Esophagus squamous epithelium (tissue), 4 donors: Measurements from ENCODE around the gene SPEG.

Experiments
- POLR2A ChIP-seq, 4 donors: fragments of 450-650 bp; IDR thresholded peaks; one replicate each; pipeline ENCODE4 v1.6.1; 2017; ENCODE audit warnings: antibody characterized with exemption in 4 of 4, mild to moderate bottlenecking in 4 of 4, moderate library complexity in 3 of 4
- TF ChIP-seq, protein P1 (sequence below), 6 experiments: fragments of 450-650 bp in 4 of 6; fragments of 200-600 bp in 2 of 6; sonication (generic) in 2 of 6; IDR thresholded peaks; one replicate each; pipeline ENCODE4 v1.5.1; 2016 to 2019; ENCODE audit warnings: antibody characterized with exemption in 6 of 6, mild to moderate bottlenecking in 4 of 6, moderate library complexity in 4 of 6

DNA sequence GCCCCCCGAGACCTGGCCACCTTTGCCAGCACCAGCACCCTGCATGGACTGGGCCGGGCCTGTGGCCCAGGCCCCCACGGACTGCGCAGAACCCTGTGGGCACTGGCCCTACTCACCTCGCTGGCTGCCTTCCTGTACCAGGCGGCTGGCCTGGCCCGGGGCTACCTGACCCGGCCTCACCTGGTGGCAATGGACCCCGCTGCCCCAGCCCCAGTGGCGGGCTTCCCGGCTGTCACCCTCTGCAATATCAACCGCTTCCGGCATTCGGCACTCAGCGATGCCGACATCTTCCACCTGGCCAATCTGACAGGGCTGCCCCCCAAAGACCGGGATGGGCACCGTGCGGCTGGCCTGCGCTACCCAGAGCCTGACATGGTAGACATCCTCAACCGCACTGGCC lies 80.2 kb downstream of the SPEG start:
- TF ChIP-seq, protein P1, sequence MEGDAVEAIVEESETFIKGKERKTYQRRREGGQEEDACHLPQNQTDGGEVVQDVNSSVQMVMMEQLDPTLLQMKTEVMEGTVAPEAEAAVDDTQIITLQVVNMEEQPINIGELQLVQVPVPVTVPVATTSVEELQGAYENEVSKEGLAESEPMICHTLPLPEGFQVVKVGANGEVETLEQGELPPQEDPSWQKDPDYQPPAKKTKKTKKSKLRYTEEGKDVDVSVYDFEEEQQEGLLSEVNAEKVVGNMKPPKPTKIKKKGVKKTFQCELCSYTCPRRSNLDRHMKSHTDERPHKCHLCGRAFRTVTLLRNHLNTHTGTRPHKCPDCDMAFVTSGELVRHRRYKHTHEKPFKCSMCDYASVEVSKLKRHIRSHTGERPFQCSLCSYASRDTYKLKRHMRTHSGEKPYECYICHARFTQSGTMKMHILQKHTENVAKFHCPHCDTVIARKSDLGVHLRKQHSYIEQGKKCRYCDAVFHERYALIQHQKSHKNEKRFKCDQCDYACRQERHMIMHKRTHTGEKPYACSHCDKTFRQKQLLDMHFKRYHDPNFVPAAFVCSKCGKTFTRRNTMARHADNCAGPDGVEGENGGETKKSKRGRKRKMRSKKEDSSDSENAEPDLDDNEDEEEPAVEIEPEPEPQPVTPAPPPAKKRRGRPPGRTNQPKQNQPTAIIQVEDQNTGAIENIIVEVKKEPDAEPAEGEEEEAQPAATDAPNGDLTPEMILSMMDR (IDR thresholded peaks at IDR 0.05) = no peak
- no peak for TF ChIP-seq POLR2A (IDR thresholded peaks at IDR 0.05)
